ENCODE results near the gene GRM8.

The GRM8 gene

GRCh38 chr7:126493801-126494200 lies 758.9 kb downstream of the GRM8 start:
- no peak for DNase-seq

GRCh38 chr7:126489874-126490273 lies 762.9 kb downstream of the GRM8 start:
- DNase-seq = no peak

- DNase-seq = no peak
Observed at GRCh38 chr7:126487728-126488442, 764.9 kb downstream of the GRM8 start.

GRCh38 chr7:126486806-126487205 lies 765.9 kb downstream of the GRM8 start:
- no peak for DNase-seq

GRCh38 chr7:126485791-126486190 lies 767.0 kb downstream of the GRM8 start:
- DNase-seq = no peak

GRCh38 chr7:126483972-126484371 lies 768.8 kb downstream of the GRM8 start:
- no peak for DNase-seq

GRCh38 chr7:126472825-126473224 lies 779.9 kb downstream of the GRM8 start:
- DNase-seq = no peak

GRCh38 chr7:126462405-126462804 lies 790.3 kb downstream of the GRM8 start:
- no peak for DNase-seq

- DNase-seq = no peak
Observed at GRCh38 chr7:126460664-126461063, 792.1 kb downstream of the GRM8 start.

GRCh38 chr7:126453104-126453503 lies 799.6 kb downstream of the GRM8 start:
- DNase-seq = no peak

GRCh38 chr7:126450269-126450671 lies 802.5 kb downstream of the GRM8 start:
- DNase-seq = no peak

- DNase-seq = no peak
Observed at GRCh38 chr7:126449611-126450268, 803.0 kb downstream of the GRM8 start.

GRCh38 chr7:126447984-126448383 lies 804.8 kb downstream of the GRM8 start:
- DNase-seq = no peak

GRCh38 chr7:126445991-126446390 lies 806.8 kb downstream of the GRM8 start:
- DNase-seq = no peak

- no peak for DNase-seq
Observed at GRCh38 chr7:126443951-126444350, 808.8 kb downstream of the GRM8 start.

- DNase-seq = no peak
Observed at GRCh38 chr7:126442908-126443307, 809.8 kb downstream of the GRM8 start.

GRCh38 chr7:126441745-126442144 lies 811.0 kb downstream of the GRM8 start:
- DNase-seq = no peak

GRCh38 chr7:126440542-126440941 lies 812.2 kb downstream of the GRM8 start:
- no peak for DNase-seq

- no peak for DNase-seq
Observed at GRCh38 chr7:126436213-126436868, 816.4 kb downstream of the GRM8 start.

GRCh38 chr7:126426652-126427051 lies 826.1 kb downstream of the GRM8 start:
- DNase-seq = no peak

- no peak for DNase-seq
Observed at GRCh38 chr7:126424985-126425384, 827.8 kb downstream of the GRM8 start.

GRCh38 chr7:126419047-126419446 lies 833.7 kb downstream of the GRM8 start:
- no peak for DNase-seq

GRCh38 chr7:126411821-126412383 lies 840.8 kb downstream of the GRM8 start:
- DNase-seq = no peak

Data from NCI-H2227 treated with DMSO at 0.1 percent for 48 hours (cell line).